GM12878 (cell line): ENCODE data around the gene ROR2. TPM values are rescaled to one million over a fixed set of nuclear protein-coding genes. Genes with fewer than 3 reads are reported as not detected.

Experiments
- ATAC-seq: fragments of 200-7000 bp; cut with Tn5 transposase; 3 replicates; pipeline ENCODE4 v1.9.1; 2020; ENCODE audit warnings: mild to moderate bottlenecking, moderate library complexity
- BruUV-seq: library from RNA; stranded (reverse); fragments of 400-500 nt; replicated peaks from 2 replicates; lab custom pipeline; 2021; lab: Mats Ljungman, UMichigan
- CTCF ChIA-PET: fragments of 300-600 bp; sonication (Branson Sonifier 250); formaldehyde crosslinking; extraction: SDS; loops from one replicate; lab custom pipeline; 2021; ENCODE audit warnings: inconsistent platforms; lab: Yijun Ruan, JAX
- POLR2A ChIA-PET: fragments of 350-600 bp; formaldehyde crosslinking; extraction: SDS; loops from one replicate; lab custom pipeline; 2021; ENCODE audit warnings: inconsistent platforms; lab: Charles Lee
- RAD21 ChIA-PET: fragments of 300-600 bp; sonication (Branson Sonifier 250); formaldehyde crosslinking; loops from one replicate; lab custom pipeline; 2023; ENCODE audit warnings: antibody characterized with exemption; ENCODE audit not compliant: unreplicated experiment; lab: Charles Lee
- SMC1A ChIA-PET: fragments of 300-600 bp; sonication (Branson Sonifier 250); formaldehyde crosslinking; loops from one replicate; lab custom pipeline; 2023; ENCODE audit not compliant: unreplicated experiment, uncharacterized antibody; lab: Charles Lee
- DNase-seq: peaks from one replicate; pipeline ENCODE4 v3.0.0-alpha.2; 2011; ENCODE audit warnings: low read depth, low spot score
- FAIRE-seq: peaks from 3 replicates; lab custom pipeline; 2011; peaks lifted over from hg19 to GRCh38; lab: Jason Lieb, UNC
- H2AFZ ChIP-seq: 2 replicates; pipeline ENCODE4 v1.6.0; 2011; ENCODE audit warnings: low read depth, low read length, control low read depth; ENCODE audit not compliant: control insufficient read depth
- H3K27ac ChIP-seq: 2 replicates; pipeline ENCODE4 v1.5.1; 2011; ENCODE audit warnings: control low read depth; ENCODE audit not compliant: control insufficient read depth, insufficient read depth
- H3K27me3 ChIP-seq, 2 experiments: replicated peaks in 1 of 2; 2 replicates each; pipeline versions ENCODE4 v1.6.0 to v1.6.1; 2011; ENCODE audit warnings: low read length in 1 of 2; ENCODE audit not compliant: control insufficient read depth in 2 of 2, insufficient read depth in 2 of 2
- H3K36me3 ChIP-seq, 2 experiments: 2 replicates each; pipeline ENCODE4 v1.5.1; 2011; ENCODE audit warnings: low read length in 1 of 2; ENCODE audit not compliant: control insufficient read depth in 2 of 2, insufficient read depth in 2 of 2
- H3K4me1 ChIP-seq: 2 replicates; pipeline ENCODE4 v1.6.1; 2011; ENCODE audit warnings: mild to moderate bottlenecking, low read length, moderate library complexity, mixed read lengths; ENCODE audit not compliant: control insufficient read depth, insufficient read depth
- H3K4me2 ChIP-seq: 2 replicates; pipeline ENCODE4 v1.6.0; 2011; ENCODE audit warnings: control low read depth; ENCODE audit not compliant: control insufficient read depth, insufficient read depth
- H3K4me3 ChIP-seq: fragments of 200-600 bp; sonication (generic); 2 replicates; pipeline ENCODE4 v1.5.1; 2016
- H3K79me2 ChIP-seq: 2 replicates; pipeline ENCODE4 v1.6.0; 2011; ENCODE audit warnings: low read length; ENCODE audit not compliant: control insufficient read depth, insufficient read depth
- H3K9ac ChIP-seq: 2 replicates; pipeline ENCODE4 v1.8.0; 2011; ENCODE audit warnings: low read length, control low read depth, mixed read lengths; ENCODE audit not compliant: control insufficient read depth, insufficient read depth
- H3K9me3 ChIP-seq: replicated peaks from 3 replicates; pipeline ENCODE4 v1.5.1; 2011; ENCODE audit warnings: mild to moderate bottlenecking, low read length; ENCODE audit not compliant: control insufficient read depth, insufficient read depth
- H4K20me1 ChIP-seq: 2 replicates; pipeline ENCODE4 v1.6.0; 2011; ENCODE audit not compliant: control insufficient read depth, insufficient read depth
- BACH1 ChIP-seq: fragments of 450-650 bp; IDR thresholded peaks from 2 replicates; pipeline ENCODE4 v1.6.1; 2017; ENCODE audit warnings: mild to moderate bottlenecking, borderline replicate concordance
- BMI1 ChIP-seq: fragments of 450-650 bp; IDR thresholded peaks from 2 replicates; pipeline ENCODE4 v1.6.1; 2016; ENCODE audit warnings: mild to moderate bottlenecking, moderate library complexity, borderline replicate concordance
- BRCA1 ChIP-seq: IDR thresholded peaks from 2 replicates; pipeline ENCODE4 v1.6.1; 2011; ENCODE audit warnings: low read depth, low read length, improper control_type of control experiment
- EED ChIP-seq: sonication (generic); IDR thresholded peaks from 2 replicates; pipeline ENCODE4 v1.6.1; 2016; ENCODE audit warnings: antibody characterized with exemption, low read depth
- ETV6 ChIP-seq, 2 experiments: fragments of 450-650 bp in 1 of 2; IDR thresholded peaks in 1 of 2; conservative IDR thresholded peaks in 1 of 2; 2 replicates each; pipeline ENCODE4 v1.6.1; 2014; ENCODE audit warnings: antibody characterized with exemption in 1 of 2, borderline replicate concordance in 1 of 2, low read depth in 1 of 2, mild to moderate bottlenecking in 1 of 2, moderate library complexity in 1 of 2
- IRF4 ChIP-seq: IDR thresholded peaks from 2 replicates; pipeline ENCODE4 v1.6.1; 2011; ENCODE audit warnings: low read depth, low read length
- KLF5 ChIP-seq: fragments of 450-650 bp; IDR thresholded peaks from 2 replicates; pipeline ENCODE4 v1.6.1; 2014; ENCODE audit warnings: mild to moderate bottlenecking; ENCODE audit not compliant: partially characterized antibody
- NR2F1 ChIP-seq: fragments of 450-650 bp; conservative IDR thresholded peaks from 2 replicates; pipeline ENCODE4 v1.6.1; 2017; ENCODE audit warnings: mild to moderate bottlenecking
- RELA ChIP-seq: fragments of 450-650 bp; IDR thresholded peaks from 2 replicates; pipeline ENCODE4 v1.8.0; 2014; ENCODE audit warnings: borderline replicate concordance; ENCODE audit not compliant: partially characterized antibody
- SMAD5 ChIP-seq: IDR thresholded peaks from 2 replicates; pipeline ENCODE4 v1.6.1; 2016; ENCODE audit warnings: antibody characterized with exemption, low read depth
- ZNF24 ChIP-seq: fragments of 450-650 bp; IDR thresholded peaks from 2 replicates; pipeline ENCODE4 v1.6.1; 2017; ENCODE audit warnings: antibody characterized with exemption, mild to moderate bottlenecking
- ZZZ3 ChIP-seq: IDR thresholded peaks from 2 replicates; pipeline ENCODE4 v1.6.1; 2011; ENCODE audit warnings: low read depth; ENCODE audit not compliant: control insufficient read depth, insufficient read length
- WGBS: methylation state at CpG from one replicate; pipeline ENCODE4 v1.1.6; 2016; ENCODE audit warnings: low lambda C conversion rate; ENCODE audit not compliant: insufficient replicate concordance, insufficient coverage; ENCODE audit errors: missing lambda C conversion rate; 5-methylcytosine and 5-hydroxymethylcytosine counted together
- in situ Hi-C: fragments of 300-500 bp; cut with MboI; formaldehyde crosslinking; loops from 9 replicates; pipeline ENCODE4 v1.14.3; 2018; ENCODE audit warnings: mixed read lengths
- intact Hi-C: fragments of 100-400 bp; cut with micrococcal nuclease; formaldehyde crosslinking; loops from one replicate; pipeline ENCODE4 v1.14.2; 2022; ENCODE audit not compliant: unreplicated experiment
- polyA plus RNA-seq, 11 experiments: library from polyadenylated mRNA; depleted of rRNA in 4 of 11; unstranded in 6 of 11; stranded (reverse) in 5 of 11; fragments of >200 nt; fragmentation: Nextera tagmentation in 4 of 11; fragmentation: Illumina TruSeq in 1 of 11; extraction: Ambion mirVana in 4 of 11; extraction: Trizol in 1 of 11; gene quantifications; 1 replicate in 1 of 11; 2 replicates in 10 of 11; pipeline versions ENCODE4 v1.2.1 to v1.2.3, GENCODE V29; 2011 to 2016; ENCODE audit warnings: inconsistent platforms in 2 of 11, missing spikeins in 2 of 11, low read depth in 1 of 11
- total RNA-seq, 4 experiments: library from RNA; depleted of rRNA in 3 of 4; stranded (reverse); fragments of >200 nt in 3 of 4; fragmentation: Illumina TruSeq in 1 of 4; extraction: Trizol in 1 of 4; gene quantifications; 2 replicates each; pipeline versions ENCODE4 v1.2.1 to v1.2.3, GENCODE V29; 2013 to 2021
- TF ChIP-seq, protein P1 (sequence below): fragments of 450-650 bp; IDR thresholded peaks from 2 replicates; pipeline ENCODE4 v1.6.1; 2016; ENCODE audit warnings: mild to moderate bottlenecking

Gene ROR2
- total and polyA plus RNA-seq, 10 of the 15 experiments (the other 5 are each of a cell fraction or from before 2014, with no cell fraction given), result 0.03 to 0.05 TPM; not detected in 8

DNA sequence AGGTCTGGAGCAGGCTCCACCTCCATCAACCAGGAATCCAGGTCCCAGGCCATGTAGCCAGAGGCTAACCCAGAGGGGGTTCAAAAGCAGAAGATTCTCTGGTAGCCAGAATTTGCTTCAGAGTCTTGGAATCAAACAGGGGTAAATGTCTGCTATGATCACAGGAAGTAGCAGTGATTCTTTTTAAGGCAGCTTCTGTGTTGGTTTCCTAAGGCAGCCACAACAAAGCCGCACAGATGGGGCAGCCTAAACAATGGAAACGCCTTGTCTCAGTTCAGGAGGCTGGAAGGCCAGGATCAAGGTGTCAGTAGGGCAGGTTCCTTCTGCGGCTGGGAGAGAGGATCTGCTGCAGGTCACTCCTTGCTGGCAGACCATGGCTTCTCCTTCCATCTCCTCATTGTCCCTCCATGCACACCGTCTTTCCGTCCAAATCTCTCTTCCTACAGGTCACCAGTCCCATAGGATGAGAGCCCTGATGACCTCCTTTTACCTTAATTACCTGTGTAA lies 167.3 kb downstream of the ROR2 start (continued):
- no peak for TF ChIP-seq BRCA1
- no peak for TF ChIP-seq ZNF24
- no peak for TF ChIP-seq ETV6 (conservative IDR thresholded peaks at IDR 0.05 in 1 of 2, IDR thresholded peaks at IDR 0.05 in 1 of 2; ENCODE audit: borderline replicate concordance in 1 of 2, low read depth in 1 of 2)
- TF ChIP-seq KLF5, result no peak

DNA sequence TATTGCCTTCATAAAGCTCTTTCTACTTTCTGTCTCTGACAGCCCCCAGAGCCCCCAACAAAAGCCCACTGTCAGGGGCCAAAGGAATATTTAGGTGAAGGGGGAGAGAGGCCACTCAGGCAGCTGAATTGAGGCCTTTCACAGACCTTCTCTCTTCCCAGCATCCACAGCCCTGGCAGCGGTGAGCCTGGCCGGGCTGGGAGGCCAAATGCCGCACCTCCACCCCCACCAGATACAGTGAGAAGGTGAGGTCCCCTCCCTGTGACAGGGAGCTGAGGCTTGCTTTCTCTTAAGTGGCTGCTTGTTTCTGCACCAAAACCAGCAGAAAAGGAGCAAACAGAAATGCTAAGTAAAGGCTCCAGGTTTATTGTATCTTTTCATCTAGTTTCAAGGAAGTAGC lies 168.1 kb downstream of the ROR2 start:
- DNase-seq, result no peak
- in situ Hi-C loops (no loop called here), intact Hi-C loops (no loop called here)
- H3K36me3 ChIP-seq, result no peaks in the 10 kb centered on the region
- no peak overlapping the region for H3K4me3 ChIP-seq
- no peaks in the 10 kb centered on the region for H3K4me1 ChIP-seq
- no peak overlapping the region for H3K27ac ChIP-seq
- H3K4me2 ChIP-seq, result no peak overlapping the region
- WGBS, result 48% methylated on average over 3 of the region's 3 CpGs
- no peak for ATAC-seq
- H4K20me1 ChIP-seq, result no peaks in the 10 kb centered on the region
- no peak for TF ChIP-seq ZZZ3
- TF ChIP-seq KLF5, result no peak
- no peak for TF ChIP-seq IRF4
- TF ChIP-seq BACH1, result no peak
- TF ChIP-seq BMI1, result no peak
- TF ChIP-seq RELA, result no peak
- no peak for TF ChIP-seq SMAD5
- no peak for TF ChIP-seq NR2F1
- TF ChIP-seq, protein P1, sequence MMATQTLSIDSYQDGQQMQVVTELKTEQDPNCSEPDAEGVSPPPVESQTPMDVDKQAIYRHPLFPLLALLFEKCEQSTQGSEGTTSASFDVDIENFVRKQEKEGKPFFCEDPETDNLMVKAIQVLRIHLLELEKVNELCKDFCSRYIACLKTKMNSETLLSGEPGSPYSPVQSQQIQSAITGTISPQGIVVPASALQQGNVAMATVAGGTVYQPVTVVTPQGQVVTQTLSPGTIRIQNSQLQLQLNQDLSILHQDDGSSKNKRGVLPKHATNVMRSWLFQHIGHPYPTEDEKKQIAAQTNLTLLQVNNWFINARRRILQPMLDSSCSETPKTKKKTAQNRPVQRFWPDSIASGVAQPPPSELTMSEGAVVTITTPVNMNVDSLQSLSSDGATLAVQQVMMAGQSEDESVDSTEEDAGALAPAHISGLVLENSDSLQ, result no peak
- no peak for TF ChIP-seq EED
- no peaks in the 10 kb centered on the region for H3K79me2 ChIP-seq
- no peak for FAIRE-seq
- CTCF ChIA-PET, result no interaction called here
- H3K27me3 ChIP-seq, result peaks cover 5 to 6% of the 10 kb centered on the region in 2 experiments; a peak in 3 of 4 replicates
- RAD21 ChIA-PET, result no interaction called here
- H3K9me3 ChIP-seq, result no peaks in the 10 kb centered on the region
- SMC1A ChIA-PET, result no interaction called here
- H2AFZ ChIP-seq, result no peak overlapping the region
- POLR2A ChIA-PET, result no interaction called here
- H3K9ac ChIP-seq, result no peak overlapping the region
- no TSS peak for BruUV-seq
